ENCODE measurements around the gene SOS2.

GRCh38 chr14:50099335-50099734 is 132.0 kb downstream of the SOS2 start:
- TF ChIP-seq EZH2 (IDR thresholded peaks at IDR 0.05; ENCODE audit: insufficient read depth, poor library complexity, severe bottlenecking) (no peak), EZH2phosphoT487 (IDR thresholded peaks at IDR 0.05; ENCODE audit: insufficient read depth, low read depth) (no peak)
